ENCODE measurements around the gene DDX42.

DNA sequence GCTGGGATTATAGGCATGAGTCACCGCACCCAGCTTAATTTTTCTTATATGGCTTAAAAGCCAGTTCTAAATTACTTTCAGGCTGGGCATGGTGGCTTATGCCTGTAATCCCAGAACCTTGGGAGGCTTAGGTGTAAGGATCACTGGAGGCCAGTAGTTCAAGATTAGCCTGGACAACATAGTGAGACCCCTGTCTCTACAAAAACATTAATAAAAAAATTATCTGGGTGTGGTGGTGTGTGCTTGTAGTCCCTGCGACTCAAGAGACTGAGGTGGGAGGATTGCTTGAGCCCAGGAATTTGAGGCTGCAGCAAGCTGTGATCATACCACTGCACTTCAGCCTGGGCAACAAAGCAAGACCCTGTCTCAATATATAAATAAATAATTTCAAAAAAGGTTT lies 79.3 kb downstream of the DDX42 start:
- TF ChIP-seq GTF2F1 (IDR thresholded peaks at IDR 0.05; ENCODE audit: low read depth, low read length) (no peak), SMAD1 (IDR thresholded peaks at IDR 0.05; ENCODE audit: low read depth, low read length, partially characterized antibody) (no peak), ZBTB17 (CRISPR knock-in tag; IDR thresholded peaks at IDR 0.05) (no peak), SMARCB1 (IDR thresholded peaks at IDR 0.05; ENCODE audit: insufficient read length, low read depth) (no peak), SRSF1 (IDR thresholded peaks at IDR 0.05; ENCODE audit: low read depth, low read length) (no peak), DNMT1 (IDR thresholded peaks at IDR 0.05) (no peak), ELF4 (CRISPR knock-in tag; IDR thresholded peaks at IDR 0.05) (no peak)
- TF ChIP-seq, protein P1, sequence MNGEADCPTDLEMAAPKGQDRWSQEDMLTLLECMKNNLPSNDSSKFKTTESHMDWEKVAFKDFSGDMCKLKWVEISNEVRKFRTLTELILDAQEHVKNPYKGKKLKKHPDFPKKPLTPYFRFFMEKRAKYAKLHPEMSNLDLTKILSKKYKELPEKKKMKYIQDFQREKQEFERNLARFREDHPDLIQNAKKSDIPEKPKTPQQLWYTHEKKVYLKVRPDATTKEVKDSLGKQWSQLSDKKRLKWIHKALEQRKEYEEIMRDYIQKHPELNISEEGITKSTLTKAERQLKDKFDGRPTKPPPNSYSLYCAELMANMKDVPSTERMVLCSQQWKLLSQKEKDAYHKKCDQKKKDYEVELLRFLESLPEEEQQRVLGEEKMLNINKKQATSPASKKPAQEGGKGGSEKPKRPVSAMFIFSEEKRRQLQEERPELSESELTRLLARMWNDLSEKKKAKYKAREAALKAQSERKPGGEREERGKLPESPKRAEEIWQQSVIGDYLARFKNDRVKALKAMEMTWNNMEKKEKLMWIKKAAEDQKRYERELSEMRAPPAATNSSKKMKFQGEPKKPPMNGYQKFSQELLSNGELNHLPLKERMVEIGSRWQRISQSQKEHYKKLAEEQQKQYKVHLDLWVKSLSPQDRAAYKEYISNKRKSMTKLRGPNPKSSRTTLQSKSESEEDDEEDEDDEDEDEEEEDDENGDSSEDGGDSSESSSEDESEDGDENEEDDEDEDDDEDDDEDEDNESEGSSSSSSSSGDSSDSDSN (IDR thresholded peaks at IDR 0.05; ENCODE audit: borderline replicate concordance in 1 of 2, low read depth in 2 of 2, low read length in 2 of 2), result no peak
- TF ChIP-seq, protein P2, sequence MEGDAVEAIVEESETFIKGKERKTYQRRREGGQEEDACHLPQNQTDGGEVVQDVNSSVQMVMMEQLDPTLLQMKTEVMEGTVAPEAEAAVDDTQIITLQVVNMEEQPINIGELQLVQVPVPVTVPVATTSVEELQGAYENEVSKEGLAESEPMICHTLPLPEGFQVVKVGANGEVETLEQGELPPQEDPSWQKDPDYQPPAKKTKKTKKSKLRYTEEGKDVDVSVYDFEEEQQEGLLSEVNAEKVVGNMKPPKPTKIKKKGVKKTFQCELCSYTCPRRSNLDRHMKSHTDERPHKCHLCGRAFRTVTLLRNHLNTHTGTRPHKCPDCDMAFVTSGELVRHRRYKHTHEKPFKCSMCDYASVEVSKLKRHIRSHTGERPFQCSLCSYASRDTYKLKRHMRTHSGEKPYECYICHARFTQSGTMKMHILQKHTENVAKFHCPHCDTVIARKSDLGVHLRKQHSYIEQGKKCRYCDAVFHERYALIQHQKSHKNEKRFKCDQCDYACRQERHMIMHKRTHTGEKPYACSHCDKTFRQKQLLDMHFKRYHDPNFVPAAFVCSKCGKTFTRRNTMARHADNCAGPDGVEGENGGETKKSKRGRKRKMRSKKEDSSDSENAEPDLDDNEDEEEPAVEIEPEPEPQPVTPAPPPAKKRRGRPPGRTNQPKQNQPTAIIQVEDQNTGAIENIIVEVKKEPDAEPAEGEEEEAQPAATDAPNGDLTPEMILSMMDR (IDR thresholded peaks at IDR 0.05 in 2 of 3, conservative IDR thresholded peaks at IDR 0.05 in 1 of 3; ENCODE audit: insufficient read depth in 2 of 3, low read depth in 1 of 3, low read length in 3 of 3), result no peak
- TF ChIP-seq, protein P3, sequence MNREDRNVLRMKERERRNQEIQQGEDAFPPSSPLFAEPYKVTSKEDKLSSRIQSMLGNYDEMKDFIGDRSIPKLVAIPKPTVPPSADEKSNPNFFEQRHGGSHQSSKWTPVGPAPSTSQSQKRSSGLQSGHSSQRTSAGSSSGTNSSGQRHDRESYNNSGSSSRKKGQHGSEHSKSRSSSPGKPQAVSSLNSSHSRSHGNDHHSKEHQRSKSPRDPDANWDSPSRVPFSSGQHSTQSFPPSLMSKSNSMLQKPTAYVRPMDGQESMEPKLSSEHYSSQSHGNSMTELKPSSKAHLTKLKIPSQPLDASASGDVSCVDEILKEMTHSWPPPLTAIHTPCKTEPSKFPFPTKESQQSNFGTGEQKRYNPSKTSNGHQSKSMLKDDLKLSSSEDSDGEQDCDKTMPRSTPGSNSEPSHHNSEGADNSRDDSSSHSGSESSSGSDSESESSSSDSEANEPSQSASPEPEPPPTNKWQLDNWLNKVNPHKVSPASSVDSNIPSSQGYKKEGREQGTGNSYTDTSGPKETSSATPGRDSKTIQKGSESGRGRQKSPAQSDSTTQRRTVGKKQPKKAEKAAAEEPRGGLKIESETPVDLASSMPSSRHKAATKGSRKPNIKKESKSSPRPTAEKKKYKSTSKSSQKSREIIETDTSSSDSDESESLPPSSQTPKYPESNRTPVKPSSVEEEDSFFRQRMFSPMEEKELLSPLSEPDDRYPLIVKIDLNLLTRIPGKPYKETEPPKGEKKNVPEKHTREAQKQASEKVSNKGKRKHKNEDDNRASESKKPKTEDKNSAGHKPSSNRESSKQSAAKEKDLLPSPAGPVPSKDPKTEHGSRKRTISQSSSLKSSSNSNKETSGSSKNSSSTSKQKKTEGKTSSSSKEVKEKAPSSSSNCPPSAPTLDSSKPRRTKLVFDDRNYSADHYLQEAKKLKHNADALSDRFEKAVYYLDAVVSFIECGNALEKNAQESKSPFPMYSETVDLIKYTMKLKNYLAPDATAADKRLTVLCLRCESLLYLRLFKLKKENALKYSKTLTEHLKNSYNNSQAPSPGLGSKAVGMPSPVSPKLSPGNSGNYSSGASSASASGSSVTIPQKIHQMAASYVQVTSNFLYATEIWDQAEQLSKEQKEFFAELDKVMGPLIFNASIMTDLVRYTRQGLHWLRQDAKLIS (CRISPR knock-in tag; IDR thresholded peaks at IDR 0.05), result no peak
